ENCODE data around the gene ZIC4.

GRCh38 chr3:147426931-147427330 lies 20.6 kb upstream of the ZIC4 start:
- no peak for TF ChIP-seq POLR2A (IDR thresholded peaks at IDR 0.05)
- no peak for TF ChIP-seq CTCF (IDR thresholded peaks at IDR 0.05)

Data from tibial nerve (tissue), 3 donors.